Astrocyte (in vitro differentiated cells and primary cell): ENCODE measurements around the gene CDK14.

Experiments
- EZH2 ChIP-seq: IDR thresholded peaks from 2 replicates; pipeline ENCODE4 v1.6.1; 2012; ENCODE audit warnings: mild to moderate bottlenecking, low read length, inconsistent platforms; ENCODE audit not compliant: insufficient read depth
- TF ChIP-seq, protein P1 (sequence below): IDR thresholded peaks from 2 replicates; pipeline ENCODE4 v1.5.1; 2011; ENCODE audit warnings: low read depth, mild to moderate bottlenecking, inconsistent platforms, low read length, moderate library complexity; ENCODE audit not compliant: insufficient read depth

DNA sequence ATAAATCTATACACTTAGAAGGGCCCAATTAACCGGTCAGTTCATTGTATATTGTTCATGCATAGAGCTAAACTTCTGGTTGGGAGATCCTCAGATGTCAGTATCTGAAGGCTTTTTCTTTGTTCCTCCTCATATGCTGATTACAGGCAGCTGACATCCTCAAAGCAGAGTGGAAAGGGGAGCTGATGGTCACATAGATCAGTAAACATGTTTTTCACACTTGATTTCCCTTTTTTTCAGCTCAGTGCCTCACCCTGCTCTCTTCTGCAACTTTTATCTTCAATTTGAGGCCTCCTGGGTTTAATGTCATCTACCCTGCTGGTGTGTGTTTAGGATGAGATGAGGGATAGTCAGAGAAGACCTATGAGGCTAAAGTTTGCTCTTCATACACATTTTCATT is 370.2 kb downstream of the CDK14 start:
- TF ChIP-seq EZH2 = no peak
- TF ChIP-seq, protein P1, sequence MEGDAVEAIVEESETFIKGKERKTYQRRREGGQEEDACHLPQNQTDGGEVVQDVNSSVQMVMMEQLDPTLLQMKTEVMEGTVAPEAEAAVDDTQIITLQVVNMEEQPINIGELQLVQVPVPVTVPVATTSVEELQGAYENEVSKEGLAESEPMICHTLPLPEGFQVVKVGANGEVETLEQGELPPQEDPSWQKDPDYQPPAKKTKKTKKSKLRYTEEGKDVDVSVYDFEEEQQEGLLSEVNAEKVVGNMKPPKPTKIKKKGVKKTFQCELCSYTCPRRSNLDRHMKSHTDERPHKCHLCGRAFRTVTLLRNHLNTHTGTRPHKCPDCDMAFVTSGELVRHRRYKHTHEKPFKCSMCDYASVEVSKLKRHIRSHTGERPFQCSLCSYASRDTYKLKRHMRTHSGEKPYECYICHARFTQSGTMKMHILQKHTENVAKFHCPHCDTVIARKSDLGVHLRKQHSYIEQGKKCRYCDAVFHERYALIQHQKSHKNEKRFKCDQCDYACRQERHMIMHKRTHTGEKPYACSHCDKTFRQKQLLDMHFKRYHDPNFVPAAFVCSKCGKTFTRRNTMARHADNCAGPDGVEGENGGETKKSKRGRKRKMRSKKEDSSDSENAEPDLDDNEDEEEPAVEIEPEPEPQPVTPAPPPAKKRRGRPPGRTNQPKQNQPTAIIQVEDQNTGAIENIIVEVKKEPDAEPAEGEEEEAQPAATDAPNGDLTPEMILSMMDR = no peak
